ENCODE data around the gene ATF6.
"Not testable (repeated sequence)": the region's sequence is repeated elsewhere in the genome, so short reads cannot be mapped to it uniquely, and the experiment has no call there.

Gene ATF6

GRCh38 chr1:161766102-161766981, at the start of gene ATF6:
TSS of gene ATF6 (plus strand) at chr1:161766320. CDS start at chr1:161766361, 41 bp downstream.
- DNase-seq, result peak; percentile 91

- peak; percentile 65 for DNase-seq
These were observed 47.4 kb upstream of the ATF6 start for GRCh38 chr1:161718559-161719324.

GRCh38 chr1:161719325-161719611, 46.9 kb upstream of the ATF6 start:
- DNase-seq, result no peak

GRCh38 chr1:161720422-161720821, 45.7 kb upstream of the ATF6 start:
- DNase-seq, result no peak

GRCh38 chr1:161720956-161721737, 45.0 kb upstream of the ATF6 start, which contains the start of gene FCRLB:
TSS of gene FCRLB (plus strand) at chr1:161721544. CDS start at chr1:161722673, 1,129 bp downstream.
- DNase-seq, result no peak

- no peak for DNase-seq
These were observed 44.3 kb upstream of the ATF6 start for GRCh38 chr1:161721738-161722343.

GRCh38 chr1:161722406-161722805, 43.7 kb upstream of the ATF6 start:
- DNase-seq, result no peak

GRCh38 chr1:161723459-161724141, 42.5 kb upstream of the ATF6 start:
- no peak for DNase-seq

- DNase-seq, result not testable (repeated sequence)
These were observed 40.7 kb upstream of the ATF6 start for GRCh38 chr1:161725258-161725907.

- DNase-seq, result peak; percentile 69
These were observed 40.1 kb upstream of the ATF6 start for GRCh38 chr1:161725908-161726472.

- DNase-seq, result peak; percentile 90
These were observed 39.5 kb upstream of the ATF6 start for GRCh38 chr1:161726473-161727255.

- peak; percentile 80 for DNase-seq
These were observed 38.7 kb upstream of the ATF6 start for GRCh38 chr1:161727256-161727924.

GRCh38 chr1:161728376-161729226, 37.5 kb upstream of the ATF6 start:
- DNase-seq, result no peak

- no peak for DNase-seq
These were observed 36.0 kb upstream of the ATF6 start for GRCh38 chr1:161730050-161730564.

- no peak for DNase-seq
These were observed 34.9 kb upstream of the ATF6 start for GRCh38 chr1:161731241-161731640.

- no peak for DNase-seq
These were observed 34.0 kb upstream of the ATF6 start for GRCh38 chr1:161731981-161732718.

GRCh38 chr1:161733526-161733925, 32.6 kb upstream of the ATF6 start:
- DNase-seq, result no peak

GRCh38 chr1:161735837-161736236, 30.3 kb upstream of the ATF6 start:
- no peak for DNase-seq

Measured in RPMI8226 (cell line).